HCT116 (cell line): ENCODE results near the gene RETSAT. TPM values are rescaled to one million over a fixed set of nuclear protein-coding genes. Genes with fewer than 3 reads are reported as not detected.
A peak's percentile ranks its signal among the peaks of the same experiment; 100 is the strongest.

Experiments used
- ATAC-seq: fragments of 200-7000 bp; cut with Tn5 transposase; 2 replicates; pipeline ENCODE4 v1.9.1; 2020; ENCODE audit warnings: mild to moderate bottlenecking, moderate library complexity
- BruUV-seq: library from RNA; stranded (reverse); fragments of 400-500 nt; replicated peaks from 2 replicates; lab custom pipeline; 2021; lab: Mats Ljungman, UMichigan
- CTCF ChIA-PET: fragments of 300-600 bp; sonication (Branson Sonifier 250); formaldehyde crosslinking; loops from one replicate; lab custom pipeline; 2021; ENCODE audit warnings: antibody characterized with exemption; lab: Charles Lee
- POLR2A ChIA-PET: fragments of 300-600, 350-600 bp; sonication (Branson Sonifier 250); formaldehyde crosslinking; loops from one replicate; lab custom pipeline; 2021; ENCODE audit warnings: antibody characterized with exemption; lab: Charles Lee
- RAD21 ChIA-PET, 2 experiments: fragments of 300-600 bp; sonication (Branson Sonifier 250); formaldehyde crosslinking; loops; one replicate each; lab custom pipeline; 2023; ENCODE audit warnings: low total read pairs in 2 of 2; ENCODE audit not compliant: uncharacterized antibody in 2 of 2, unreplicated experiment in 2 of 2, low non-redundant PET in 1 of 2; lab: Charles Lee
- DNase-seq: peaks from one replicate; pipeline ENCODE4 v3.0.0-alpha.2; 2010; ENCODE audit warnings: low read depth, low spot score
- H2AFZ ChIP-seq: fragments of 200-600 bp; shearing (Covaris generic), sonication (generic); 2 replicates; pipeline ENCODE4 v1.6.1; 2017; ENCODE audit warnings: low read depth, mixed run types, mixed read lengths, antibody characterized with exemption, low read length; ENCODE audit not compliant: poor library complexity, severe bottlenecking
- H3K27ac ChIP-seq: 2 replicates; pipeline ENCODE4 v1.5.1; 2012; ENCODE audit warnings: low read depth, low read length
- H3K27me3 ChIP-seq: fragments of 200-600 bp; sonication (generic); 2 replicates; pipeline ENCODE4 v1.6.1; 2016; ENCODE audit warnings: mixed run types, low read length, mixed read lengths; ENCODE audit not compliant: insufficient read depth
- H3K36me3 ChIP-seq, 2 experiments: fragments of 200-500 bp in 1 of 2; fragments of 200-600 bp in 1 of 2; sonication (Bioruptor generic) in 1 of 2; sonication (generic) in 1 of 2; 2 replicates each; pipeline versions ENCODE4 v1.5.1 to v1.6.1; 2014 to 2016; ENCODE audit warnings: low read length in 2 of 2, inconsistent platforms in 1 of 2, mixed read lengths in 1 of 2, mixed run types in 1 of 2; ENCODE audit not compliant: insufficient read depth in 2 of 2, control insufficient read depth in 1 of 2
- H3K4me1 ChIP-seq, 2 experiments: fragments of 200-600 bp in 1 of 2; sonication (generic) in 1 of 2; 2 replicates each; pipeline versions ENCODE4 v1.5.1 to v1.6.1; 2012 to 2017; ENCODE audit warnings: low read length in 2 of 2, inconsistent platforms in 1 of 2, mild to moderate bottlenecking in 1 of 2, mixed read lengths in 1 of 2, mixed run types in 1 of 2, moderate library complexity in 1 of 2; ENCODE audit not compliant: insufficient read depth in 2 of 2, control insufficient read depth in 1 of 2
- H3K4me2 ChIP-seq: fragments of 200-600 bp; sonication (generic); 2 replicates; pipeline ENCODE4 v1.6.1; 2017; ENCODE audit warnings: mixed run types, low read length, mixed read lengths
- H3K4me3 ChIP-seq, 2 experiments: fragments of 200-600 bp in 1 of 2; sonication (generic) in 1 of 2; replicated peaks in 1 of 2; 2 replicates each; pipeline ENCODE4 v1.5.1; 2011 to 2016; ENCODE audit warnings: low read length in 2 of 2, control low read depth in 1 of 2, low read depth in 1 of 2, mild to moderate bottlenecking in 1 of 2, mixed read lengths in 1 of 2, mixed run types in 1 of 2
- H3K79me2 ChIP-seq: fragments of 200-600 bp; sonication (generic); 2 replicates; pipeline ENCODE4 v1.6.1; 2017; ENCODE audit warnings: mild to moderate bottlenecking, mixed run types, low read length, moderate library complexity, mixed read lengths; ENCODE audit not compliant: insufficient read depth
- H3K9ac ChIP-seq: fragments of 200-600 bp; sonication (generic); 2 replicates; pipeline ENCODE4 v1.6.1; 2016; ENCODE audit warnings: low read length, mixed read lengths
- H3K9me2 ChIP-seq: fragments of 200-600 bp; sonication (generic), shearing (Covaris generic); 2 replicates; pipeline ENCODE4 v1.6.1; 2017; ENCODE audit warnings: mixed run types, mild to moderate bottlenecking, moderate library complexity; ENCODE audit not compliant: insufficient read depth
- H3K9me3 ChIP-seq, 2 experiments: fragments of 200-500 bp in 1 of 2; fragments of 200-600 bp in 1 of 2; sonication (Bioruptor generic) in 1 of 2; sonication (generic) in 1 of 2; 2 replicates each; pipeline ENCODE4 v1.6.1; 2014 to 2017; ENCODE audit warnings: low read length in 2 of 2, mixed read lengths in 2 of 2, inconsistent platforms in 1 of 2, low read depth in 1 of 2, mild to moderate bottlenecking in 1 of 2, mixed run types in 1 of 2, moderate library complexity in 1 of 2; ENCODE audit not compliant: control insufficient read depth in 1 of 2, insufficient read depth in 1 of 2
- H4K20me1 ChIP-seq: fragments of 200-600 bp; sonication (generic), shearing (Covaris generic); 2 replicates; pipeline ENCODE4 v1.6.1; 2017; ENCODE audit warnings: mixed run types, mild to moderate bottlenecking, moderate library complexity; ENCODE audit not compliant: insufficient read depth
- CBX3 ChIP-seq: IDR thresholded peaks from 2 replicates; pipeline ENCODE4 v1.6.1; 2012; ENCODE audit warnings: low read depth
- CEBPB ChIP-seq: IDR thresholded peaks from 2 replicates; pipeline ENCODE4 v1.6.1; 2012; ENCODE audit warnings: low read depth
- EGR1 ChIP-seq: IDR thresholded peaks from 2 replicates; pipeline ENCODE4 v1.6.1; 2012; ENCODE audit warnings: low read depth
- EZH2phosphoT487 ChIP-seq: fragments of 200-600 bp; IDR thresholded peaks from 2 replicates; pipeline ENCODE4 v1.6.1; 2018; ENCODE audit warnings: antibody characterized with exemption, borderline replicate concordance
- FOSL1 ChIP-seq: IDR thresholded peaks from 2 replicates; pipeline ENCODE4 v1.6.1; 2012; ENCODE audit warnings: low read depth
- JUND ChIP-seq: IDR thresholded peaks from 2 replicates; pipeline ENCODE4 v1.6.1; 2012
- POLR2A ChIP-seq: IDR thresholded peaks from 2 replicates; pipeline ENCODE4 v1.7.0; 2011; ENCODE audit warnings: borderline replicate concordance; ENCODE audit not compliant: insufficient read depth, insufficient read length; ENCODE audit errors: extremely low read depth
- POLR2AphosphoS5 ChIP-seq: IDR thresholded peaks from 2 replicates; pipeline ENCODE4 v1.6.1; 2011; ENCODE audit warnings: mild to moderate bottlenecking, low read depth, low read length, moderate library complexity
- RAD21 ChIP-seq: IDR thresholded peaks from 2 replicates; pipeline ENCODE4 v1.6.1; 2012; ENCODE audit warnings: low read depth, mild to moderate bottlenecking
- SIN3A ChIP-seq: IDR thresholded peaks from 2 replicates; pipeline ENCODE4 v1.6.1; 2012; ENCODE audit warnings: low read depth
- SP1 ChIP-seq: IDR thresholded peaks from 2 replicates; pipeline ENCODE4 v1.6.1; 2012; ENCODE audit warnings: low read depth
- ZFX ChIP-seq: fragments of 450-650 bp; IDR thresholded peaks from 2 replicates; pipeline ENCODE4 v1.6.1; 2017
- ZNF274 ChIP-seq: fragments of 200-500 bp; sonication (Bioruptor generic); IDR thresholded peaks from 2 replicates; pipeline ENCODE4 v1.6.1; 2014; ENCODE audit warnings: mild to moderate bottlenecking, low read depth, low read length, inconsistent platforms
- intact Hi-C: fragments of 100-400 bp; cut with micrococcal nuclease; formaldehyde crosslinking; loops from 2 replicates; pipeline ENCODE4 v1.10.0; 2022
- total RNA-seq: library from RNA; stranded (reverse); gene quantifications from one replicate; pipeline ENCODE4 v1.2.1, GENCODE V29; 2021; ENCODE audit not compliant: unreplicated experiment
- TF ChIP-seq, protein P1 (sequence below): IDR thresholded peaks from 2 replicates; pipeline ENCODE4 v1.6.1; 2012
- TF ChIP-seq, protein P2 (sequence below): IDR thresholded peaks from 2 replicates; pipeline ENCODE4 v1.6.1; 2011; ENCODE audit warnings: mild to moderate bottlenecking, low read length, moderate library complexity; ENCODE audit not compliant: insufficient replicate concordance; ENCODE audit errors: extremely low read depth
- TF ChIP-seq, protein P3 (sequence below): IDR thresholded peaks from 2 replicates; pipeline ENCODE4 v1.6.1; 2012; ENCODE audit warnings: low read depth

The RETSAT gene
- total RNA-seq, 1 experiment from 2014 or later, result 59.7 TPM

DNA sequence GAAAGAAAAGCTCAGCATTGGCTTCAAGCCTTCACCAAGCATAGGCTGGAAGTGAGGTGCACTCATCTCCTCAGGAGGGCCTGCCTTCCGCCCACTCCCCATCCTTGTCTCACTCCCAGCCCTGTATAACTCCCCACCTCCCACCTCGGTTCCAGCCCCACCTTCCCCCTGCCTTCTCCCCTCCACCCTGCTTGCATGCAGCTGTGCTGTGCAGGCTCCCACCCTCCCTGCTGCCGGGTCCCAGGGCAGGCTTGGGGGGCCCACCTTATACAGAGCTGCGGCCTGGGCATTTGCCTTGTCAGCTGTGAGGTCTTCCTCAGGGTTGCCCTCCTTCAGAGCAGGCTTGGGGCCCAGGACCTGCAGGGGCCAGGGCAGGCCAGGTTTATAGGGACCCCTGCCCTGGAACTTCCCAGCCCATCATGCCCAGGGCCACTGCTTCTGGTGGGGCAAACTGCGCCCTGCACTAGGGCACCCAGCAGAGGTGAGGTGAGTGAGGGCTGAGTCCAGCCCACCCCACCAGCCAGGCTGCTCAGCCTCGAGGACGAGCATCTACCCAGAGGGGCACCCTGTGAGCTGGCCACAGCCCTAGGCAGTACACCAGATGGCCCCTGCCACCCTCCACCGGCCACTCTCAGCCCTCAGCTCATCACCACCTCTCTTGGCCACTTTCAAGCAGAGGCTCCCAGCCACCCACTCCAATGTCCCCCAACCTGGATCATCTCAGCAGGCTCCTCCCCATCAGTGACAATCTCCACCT is 44.3 kb upstream of the RETSAT start:
- Histone ChIP-seq H3K9ac (no peak overlapping the region), H4K20me1 (no peaks in the 10 kb centered on the region), H3K4me3 (no peak overlapping the region), H3K4me1 (peaks cover 0 to 6% of the 10 kb centered on the region in 2 experiments; a peak in 1 of 4 replicates), H3K36me3 (peaks cover 15 to 38% of the 10 kb centered on the region in 2 experiments; a peak in 3 of 4 replicates), H3K4me2 (no peak overlapping the region), H2AFZ (no peak overlapping the region), H3K9me3 (no peaks in the 10 kb centered on the region), H3K9me2 (no peaks in the 10 kb centered on the region), H3K27ac (no peak overlapping the region), H3K79me2 (peaks cover 7% of the 10 kb centered on the region; the same call in 1 of the 2 replicates), H3K27me3 (no peaks in the 10 kb centered on the region)
- DNase-seq, result no peak
- ATAC-seq, result no peak
- 0 out of 2 replicates have a peak, but pooled peaks have one; percentile 6 for TF ChIP-seq POLR2AphosphoS5
- TF ChIP-seq, protein P1, sequence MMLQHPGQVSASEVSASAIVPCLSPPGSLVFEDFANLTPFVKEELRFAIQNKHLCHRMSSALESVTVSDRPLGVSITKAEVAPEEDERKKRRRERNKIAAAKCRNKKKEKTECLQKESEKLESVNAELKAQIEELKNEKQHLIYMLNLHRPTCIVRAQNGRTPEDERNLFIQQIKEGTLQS, result no peak
- intact Hi-C loops, result no loop called here
- no TSS peak for BruUV-seq
- RAD21 ChIA-PET, result no interaction called here
- POLR2A ChIA-PET, result no interaction called here
- CTCF ChIA-PET, result no interaction called here

DNA sequence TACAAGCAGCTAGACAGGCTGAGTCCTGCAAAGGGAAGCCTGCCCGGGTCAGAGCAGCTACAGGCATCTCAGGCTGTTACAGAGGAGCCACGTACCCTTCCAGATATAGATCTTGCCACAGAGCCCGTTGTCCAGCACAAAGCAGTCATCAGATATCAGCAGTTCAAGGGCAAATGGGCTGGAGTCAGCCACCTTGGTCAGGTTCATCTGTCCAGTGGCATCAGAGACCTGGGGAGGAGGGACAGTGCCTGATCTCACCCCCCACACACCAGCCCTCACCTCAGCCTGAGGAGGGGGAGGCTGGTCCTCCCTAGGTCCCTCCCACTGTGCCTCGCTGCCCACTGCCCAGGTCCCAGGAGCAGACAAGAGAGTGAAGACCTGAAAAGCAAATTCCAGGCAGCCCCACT is 43.6 kb upstream of the RETSAT start:
- ChIA-PET POLR2A (no interaction called here), CTCF (no interaction called here), RAD21 (no interaction called here)
- Histone ChIP-seq H3K4me2 (no peak overlapping the region), H3K9me2 (no peaks in the 10 kb centered on the region), H3K36me3 (peaks cover 15 to 38% of the 10 kb centered on the region in 2 experiments; a peak in 3 of 4 replicates), H3K9ac (no peak overlapping the region), H3K9me3 (no peaks in the 10 kb centered on the region), H3K79me2 (peaks cover 2% of the 10 kb centered on the region; the same call in 1 of the 2 replicates), H2AFZ (no peak overlapping the region), H4K20me1 (no peaks in the 10 kb centered on the region), H3K4me3 (no peak overlapping the region), H3K27me3 (no peaks in the 10 kb centered on the region), H3K4me1 (peaks cover 0 to 6% of the 10 kb centered on the region in 2 experiments; a peak in 1 of 4 replicates), H3K27ac (no peak overlapping the region)
- intact Hi-C loops, result no loop called here
- no peak for ATAC-seq
- TF ChIP-seq ZNF274 (no peak), RAD21 (no peak), FOSL1 (no peak), SIN3A (no peak), POLR2A (no peak), SP1 (no peak), CBX3 (no peak), CEBPB (no peak), EGR1 (no peak), EZH2phosphoT487 (no peak), ZFX (no peak), JUND (no peak)
- TF ChIP-seq, protein P2, sequence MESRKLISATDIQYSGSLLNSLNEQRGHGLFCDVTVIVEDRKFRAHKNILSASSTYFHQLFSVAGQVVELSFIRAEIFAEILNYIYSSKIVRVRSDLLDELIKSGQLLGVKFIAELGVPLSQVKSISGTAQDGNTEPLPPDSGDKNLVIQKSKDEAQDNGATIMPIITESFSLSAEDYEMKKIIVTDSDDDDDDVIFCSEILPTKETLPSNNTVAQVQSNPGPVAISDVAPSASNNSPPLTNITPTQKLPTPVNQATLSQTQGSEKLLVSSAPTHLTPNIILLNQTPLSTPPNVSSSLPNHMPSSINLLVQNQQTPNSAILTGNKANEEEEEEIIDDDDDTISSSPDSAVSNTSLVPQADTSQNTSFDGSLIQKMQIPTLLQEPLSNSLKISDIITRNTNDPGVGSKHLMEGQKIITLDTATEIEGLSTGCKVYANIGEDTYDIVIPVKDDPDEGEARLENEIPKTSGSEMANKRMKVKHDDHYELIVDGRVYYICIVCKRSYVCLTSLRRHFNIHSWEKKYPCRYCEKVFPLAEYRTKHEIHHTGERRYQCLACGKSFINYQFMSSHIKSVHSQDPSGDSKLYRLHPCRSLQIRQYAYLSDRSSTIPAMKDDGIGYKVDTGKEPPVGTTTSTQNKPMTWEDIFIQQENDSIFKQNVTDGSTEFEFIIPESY, result no peak
- TF ChIP-seq, protein P3, sequence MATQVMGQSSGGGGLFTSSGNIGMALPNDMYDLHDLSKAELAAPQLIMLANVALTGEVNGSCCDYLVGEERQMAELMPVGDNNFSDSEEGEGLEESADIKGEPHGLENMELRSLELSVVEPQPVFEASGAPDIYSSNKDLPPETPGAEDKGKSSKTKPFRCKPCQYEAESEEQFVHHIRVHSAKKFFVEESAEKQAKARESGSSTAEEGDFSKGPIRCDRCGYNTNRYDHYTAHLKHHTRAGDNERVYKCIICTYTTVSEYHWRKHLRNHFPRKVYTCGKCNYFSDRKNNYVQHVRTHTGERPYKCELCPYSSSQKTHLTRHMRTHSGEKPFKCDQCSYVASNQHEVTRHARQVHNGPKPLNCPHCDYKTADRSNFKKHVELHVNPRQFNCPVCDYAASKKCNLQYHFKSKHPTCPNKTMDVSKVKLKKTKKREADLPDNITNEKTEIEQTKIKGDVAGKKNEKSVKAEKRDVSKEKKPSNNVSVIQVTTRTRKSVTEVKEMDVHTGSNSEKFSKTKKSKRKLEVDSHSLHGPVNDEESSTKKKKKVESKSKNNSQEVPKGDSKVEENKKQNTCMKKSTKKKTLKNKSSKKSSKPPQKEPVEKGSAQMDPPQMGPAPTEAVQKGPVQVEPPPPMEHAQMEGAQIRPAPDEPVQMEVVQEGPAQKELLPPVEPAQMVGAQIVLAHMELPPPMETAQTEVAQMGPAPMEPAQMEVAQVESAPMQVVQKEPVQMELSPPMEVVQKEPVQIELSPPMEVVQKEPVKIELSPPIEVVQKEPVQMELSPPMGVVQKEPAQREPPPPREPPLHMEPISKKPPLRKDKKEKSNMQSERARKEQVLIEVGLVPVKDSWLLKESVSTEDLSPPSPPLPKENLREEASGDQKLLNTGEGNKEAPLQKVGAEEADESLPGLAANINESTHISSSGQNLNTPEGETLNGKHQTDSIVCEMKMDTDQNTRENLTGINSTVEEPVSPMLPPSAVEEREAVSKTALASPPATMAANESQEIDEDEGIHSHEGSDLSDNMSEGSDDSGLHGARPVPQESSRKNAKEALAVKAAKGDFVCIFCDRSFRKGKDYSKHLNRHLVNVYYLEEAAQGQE, result no peak
- no peak for DNase-seq
- no TSS peak for BruUV-seq
